Osteoblast (primary cell): Measurements from ENCODE around the gene TAF4. TPM values are rescaled to one million over a fixed set of nuclear protein-coding genes. Genes with fewer than 3 reads are reported as not detected.
"Not testable (repeated sequence)": the region's sequence is repeated elsewhere in the genome, so short reads cannot be mapped to it uniquely, and the experiment has no call there.

Experiments used
- DNase-seq: peaks from one replicate; pipeline ENCODE4 v3.0.0; 2011; ENCODE audit warnings: low spot score, mixed read lengths; ENCODE audit not compliant: insufficient read length; ENCODE audit errors: missing footprints
- H2AFZ ChIP-seq: 2 replicates; pipeline ENCODE4 v1.6.0; 2011; ENCODE audit warnings: mild to moderate bottlenecking, low read length
- H3K27ac ChIP-seq: 2 replicates; pipeline ENCODE4 v1.5.1; 2011; ENCODE audit warnings: mild to moderate bottlenecking, low read depth, low read length, moderate library complexity
- H3K27me3 ChIP-seq: 2 replicates; pipeline ENCODE4 v1.6.0; 2012; ENCODE audit warnings: mild to moderate bottlenecking, control low read depth, inconsistent platforms, low read length, moderate library complexity; ENCODE audit not compliant: insufficient read depth
- H3K36me3 ChIP-seq: 2 replicates; pipeline ENCODE4 v1.5.1; 2011; ENCODE audit warnings: mild to moderate bottlenecking, low read length, control low read depth, moderate library complexity; ENCODE audit not compliant: insufficient read depth
- H3K4me1 ChIP-seq: 2 replicates; pipeline ENCODE4 v1.5.1; 2011; ENCODE audit warnings: mild to moderate bottlenecking, low read length, control low read depth, moderate library complexity; ENCODE audit not compliant: insufficient read depth
- H3K4me2 ChIP-seq: 2 replicates; pipeline ENCODE4 v1.6.0; 2011; ENCODE audit warnings: mild to moderate bottlenecking, low read length; ENCODE audit not compliant: insufficient read depth
- H3K4me3 ChIP-seq: fragments of 200-600 bp; sonication (generic); 3 replicates; pipeline ENCODE4 v1.5.1; 2012; ENCODE audit warnings: mild to moderate bottlenecking, low read length, inconsistent platforms; ENCODE audit not compliant: insufficient read depth
- H3K79me2 ChIP-seq: 2 replicates; pipeline ENCODE4 v1.6.0; 2012; ENCODE audit warnings: mild to moderate bottlenecking, low read length, control low read depth, inconsistent platforms; ENCODE audit not compliant: insufficient read depth
- H3K9me3 ChIP-seq: 2 replicates; pipeline ENCODE4 v1.5.1; 2011; ENCODE audit warnings: low read depth, low read length, control low read depth
- H4K20me1 ChIP-seq: 2 replicates; pipeline ENCODE4 v1.6.0; 2012; ENCODE audit warnings: mild to moderate bottlenecking, low read length, control low read depth; ENCODE audit not compliant: insufficient read depth
- total RNA-seq: library from RNA; depleted of rRNA; stranded (reverse); fragments of >200 nt; gene quantifications from 2 replicates; pipeline ENCODE4 v1.2.3, GENCODE V29; 2012
- TF ChIP-seq, protein P1 (sequence below): IDR thresholded peaks from 2 replicates; pipeline ENCODE4 v1.5.1; 2011; ENCODE audit warnings: mild to moderate bottlenecking, low read depth, low read length, moderate library complexity; ENCODE audit errors: extremely low read depth

The TAF4 gene
- total RNA-seq, 1 donor = 4.3 TPM

DNA sequence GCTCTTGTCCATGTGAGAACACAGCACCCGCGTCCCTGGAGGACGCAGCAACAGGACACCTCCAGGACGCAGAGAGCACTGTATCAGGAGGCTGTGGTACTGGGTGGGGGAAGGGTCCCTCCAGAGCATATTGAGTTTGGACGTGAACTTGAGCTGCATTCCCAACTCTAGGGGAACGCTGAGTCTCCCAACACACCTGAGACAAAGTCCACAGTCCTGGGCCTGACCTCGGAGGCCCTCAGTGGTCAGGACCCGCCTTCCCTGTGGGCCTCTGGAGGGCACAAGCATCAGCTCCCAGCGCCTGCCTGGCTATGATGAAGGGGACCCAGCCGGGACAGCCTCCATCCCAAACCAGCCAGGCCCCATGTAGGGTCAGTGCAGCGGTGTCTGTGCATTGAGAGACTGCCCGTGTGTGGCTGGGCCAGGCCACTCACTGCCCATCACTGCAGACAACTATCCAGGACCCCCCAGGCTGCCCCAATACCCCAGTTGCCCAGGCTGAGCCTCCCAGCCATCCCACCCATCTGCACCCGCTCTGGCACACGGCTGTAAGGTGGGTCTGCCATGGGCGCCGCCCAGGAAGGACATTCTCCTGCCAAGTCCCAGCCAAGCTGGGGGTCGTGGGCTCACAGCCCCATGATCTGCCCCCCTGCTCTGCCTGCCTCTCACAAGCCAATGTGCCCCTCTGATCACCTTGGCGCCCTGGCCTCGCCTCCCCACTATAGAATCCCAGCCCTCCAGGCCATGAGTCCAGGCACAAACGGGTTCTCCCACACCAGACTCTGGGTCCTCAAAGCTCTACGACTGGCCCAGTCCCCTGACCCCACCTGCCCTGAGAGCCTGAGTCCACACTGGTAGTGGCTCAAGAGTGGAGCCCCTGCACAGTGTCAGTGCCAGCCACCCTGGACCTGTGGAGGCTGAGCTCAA is 115.7 kb downstream of the TAF4 start:
- Histone ChIP-seq H3K27ac (no peak overlapping the region), H2AFZ (no peak overlapping the region), H3K4me2 (no peak overlapping the region), H3K4me1 (no peaks in the 10 kb centered on the region), H3K4me3 (no peak overlapping the region), H3K9me3 (no peaks in the 10 kb centered on the region), H4K20me1 (no peaks in the 10 kb centered on the region), H3K27me3 (peaks cover 3% of the 10 kb centered on the region), H3K79me2 (no peaks in the 10 kb centered on the region), H3K36me3 (no peaks in the 10 kb centered on the region)
- peak; percentile 52 for DNase-seq
- TF ChIP-seq, protein P1, sequence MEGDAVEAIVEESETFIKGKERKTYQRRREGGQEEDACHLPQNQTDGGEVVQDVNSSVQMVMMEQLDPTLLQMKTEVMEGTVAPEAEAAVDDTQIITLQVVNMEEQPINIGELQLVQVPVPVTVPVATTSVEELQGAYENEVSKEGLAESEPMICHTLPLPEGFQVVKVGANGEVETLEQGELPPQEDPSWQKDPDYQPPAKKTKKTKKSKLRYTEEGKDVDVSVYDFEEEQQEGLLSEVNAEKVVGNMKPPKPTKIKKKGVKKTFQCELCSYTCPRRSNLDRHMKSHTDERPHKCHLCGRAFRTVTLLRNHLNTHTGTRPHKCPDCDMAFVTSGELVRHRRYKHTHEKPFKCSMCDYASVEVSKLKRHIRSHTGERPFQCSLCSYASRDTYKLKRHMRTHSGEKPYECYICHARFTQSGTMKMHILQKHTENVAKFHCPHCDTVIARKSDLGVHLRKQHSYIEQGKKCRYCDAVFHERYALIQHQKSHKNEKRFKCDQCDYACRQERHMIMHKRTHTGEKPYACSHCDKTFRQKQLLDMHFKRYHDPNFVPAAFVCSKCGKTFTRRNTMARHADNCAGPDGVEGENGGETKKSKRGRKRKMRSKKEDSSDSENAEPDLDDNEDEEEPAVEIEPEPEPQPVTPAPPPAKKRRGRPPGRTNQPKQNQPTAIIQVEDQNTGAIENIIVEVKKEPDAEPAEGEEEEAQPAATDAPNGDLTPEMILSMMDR = no peak

DNA sequence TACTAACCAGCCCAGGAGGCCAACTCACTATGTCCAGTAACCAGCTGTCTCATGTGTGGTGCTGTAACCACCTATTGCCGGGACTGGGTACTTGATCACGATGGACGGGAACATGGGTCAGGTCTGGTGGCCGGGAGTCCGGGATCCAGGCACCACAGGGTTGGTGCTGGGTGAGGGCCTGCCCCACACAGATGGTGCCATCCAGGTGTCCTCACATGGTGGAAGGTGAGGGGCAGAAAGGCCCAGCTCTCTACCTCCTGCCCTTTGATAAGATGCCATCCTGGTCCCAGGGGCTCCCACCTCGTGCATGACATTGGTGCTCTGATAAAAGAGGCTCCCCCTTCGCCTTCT is 116.3 kb downstream of the TAF4 start:
- Histone ChIP-seq H3K4me2 (no peak overlapping the region), H4K20me1 (no peaks in the 10 kb centered on the region), H3K27ac (no peak overlapping the region), H3K4me3 (no peak overlapping the region), H3K79me2 (no peaks in the 10 kb centered on the region), H3K27me3 (no peaks in the 10 kb centered on the region), H3K36me3 (no peaks in the 10 kb centered on the region), H3K9me3 (no peaks in the 10 kb centered on the region), H2AFZ (no peak overlapping the region), H3K4me1 (no peaks in the 10 kb centered on the region)
- DNase-seq = peak; percentile 69
- TF ChIP-seq, protein P1 = no peak

DNA sequence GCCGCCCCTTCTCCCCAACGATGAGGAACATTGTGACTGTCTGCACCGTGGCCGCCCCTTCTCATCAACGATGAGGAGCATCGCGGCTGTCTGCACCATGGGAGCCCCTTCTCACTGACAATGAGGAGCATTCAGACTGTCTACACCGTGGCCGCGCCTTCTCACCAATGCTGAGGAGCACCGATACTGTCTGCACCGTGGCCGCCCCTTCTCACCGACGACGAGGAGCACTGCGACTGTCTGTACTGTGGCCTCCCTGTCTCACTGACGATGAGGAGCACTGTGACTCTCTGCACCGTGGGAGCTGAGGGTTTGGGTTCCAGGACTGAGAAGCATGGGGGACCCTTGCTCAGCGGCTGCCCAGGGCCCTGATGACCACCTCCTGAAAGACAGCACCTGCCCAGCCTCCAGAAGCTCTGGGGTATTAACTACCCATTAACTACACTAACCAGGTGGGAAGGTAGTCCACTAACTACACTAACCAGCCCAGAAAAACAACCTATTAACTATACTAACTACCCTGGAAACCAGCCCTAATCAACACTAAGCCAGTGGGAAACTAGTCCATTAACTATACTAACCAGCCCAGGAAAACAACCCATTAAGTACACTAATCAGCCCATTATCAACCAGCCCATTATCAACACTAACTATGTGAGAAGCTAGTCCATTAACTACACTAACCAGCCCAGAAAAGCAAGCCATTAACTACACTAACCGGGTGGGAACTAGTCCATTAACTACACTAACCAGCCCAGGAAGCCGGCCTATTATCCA is 116.9 kb downstream of the TAF4 start:
- DNase-seq = peak; percentile 53
- Histone ChIP-seq H3K27me3 (no peaks in the 10 kb centered on the region), H3K9me3 (no peaks in the 10 kb centered on the region), H3K4me2 (no peak overlapping the region), H3K4me3 (no peak overlapping the region), H3K4me1 (no peaks in the 10 kb centered on the region), H4K20me1 (no peaks in the 10 kb centered on the region), H2AFZ (no peak overlapping the region), H3K79me2 (no peaks in the 10 kb centered on the region), H3K27ac (no peak overlapping the region), H3K36me3 (no peaks in the 10 kb centered on the region)
- TF ChIP-seq, protein P1 = no peak

DNA sequence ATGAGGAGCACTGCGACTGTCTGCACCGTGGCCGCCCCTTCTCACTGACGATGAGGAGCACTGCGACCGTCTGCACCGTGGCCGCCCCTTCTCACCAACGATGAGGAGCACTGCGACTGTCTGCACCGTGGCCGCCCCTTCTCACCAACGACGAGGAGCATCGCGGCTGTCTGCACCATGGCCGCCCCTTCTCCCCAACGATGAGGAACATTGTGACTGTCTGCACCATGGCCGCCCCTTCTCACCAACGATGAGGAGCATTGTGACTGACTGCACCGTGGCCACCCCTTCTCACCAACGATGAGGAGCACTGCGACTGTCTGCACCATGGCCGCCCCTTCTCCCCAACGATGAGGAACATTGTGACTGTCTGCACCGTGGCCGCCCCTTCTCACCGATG is 117.6 kb downstream of the TAF4 start:
- DNase-seq, H3K4me2 ChIP-seq, H3K79me2 ChIP-seq, H2AFZ ChIP-seq, H4K20me1 ChIP-seq, H3K4me3 ChIP-seq, H3K27ac ChIP-seq, H3K4me1 ChIP-seq, H3K27me3 ChIP-seq, H3K9me3 ChIP-seq, H3K36me3 ChIP-seq: not testable (repeated sequence)

DNA sequence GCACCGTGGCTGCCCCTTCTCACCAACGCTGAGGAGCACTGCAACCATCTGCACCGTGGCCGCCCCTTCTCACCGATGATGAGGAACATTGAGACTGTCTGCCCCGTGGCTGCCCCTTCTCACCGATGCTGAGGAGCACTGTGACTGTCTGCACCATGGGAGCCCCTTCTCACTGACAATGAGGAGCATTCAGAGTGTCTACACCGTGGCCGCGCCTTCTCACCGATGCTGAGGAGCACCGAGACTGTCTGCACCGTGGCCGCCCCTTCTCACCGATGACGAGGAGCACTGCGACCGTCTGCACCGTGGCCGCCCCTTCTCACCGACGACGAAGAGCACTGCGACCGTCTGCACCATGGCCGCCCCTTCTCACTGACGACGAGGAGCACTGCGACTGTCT is 120.2 kb downstream of the TAF4 start:
- H2AFZ ChIP-seq, H3K4me3 ChIP-seq, H3K36me3 ChIP-seq, H3K4me2 ChIP-seq, H4K20me1 ChIP-seq, H3K27ac ChIP-seq, H3K4me1 ChIP-seq, H3K79me2 ChIP-seq, DNase-seq, H3K9me3 ChIP-seq, H3K27me3 ChIP-seq: not testable (repeated sequence)

DNA sequence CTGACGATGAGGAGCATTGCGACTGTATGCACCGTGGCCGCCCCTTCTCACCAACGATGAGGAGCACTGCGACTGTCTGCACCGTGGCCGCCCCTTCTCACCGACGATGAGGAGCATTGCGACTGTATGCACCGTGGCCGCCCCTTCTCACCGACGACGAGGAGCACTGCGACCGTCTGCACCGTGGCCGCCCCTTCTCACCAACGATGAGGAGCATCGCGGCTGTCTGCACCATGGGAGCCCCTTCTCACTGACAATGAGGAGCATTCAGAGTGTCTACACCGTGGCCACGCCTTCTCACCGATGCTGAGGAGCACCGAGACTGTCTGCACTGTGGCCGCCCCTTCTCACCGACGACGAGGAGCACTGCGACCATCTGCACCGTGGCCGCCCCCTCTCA is 120.7 kb downstream of the TAF4 start:
- not testable (repeated sequence) for H3K4me2 ChIP-seq, H3K36me3 ChIP-seq, H3K79me2 ChIP-seq, H3K4me3 ChIP-seq, H4K20me1 ChIP-seq, H3K27me3 ChIP-seq, DNase-seq, H3K4me1 ChIP-seq, H3K9me3 ChIP-seq, H2AFZ ChIP-seq, H3K27ac ChIP-seq
